HCT116 (cell line): ENCODE data around the gene HAAO. TPM values are rescaled to one million over a fixed set of nuclear protein-coding genes. Genes with fewer than 3 reads are reported as not detected.

Experiments used
- ATAC-seq: fragments of 200-7000 bp; cut with Tn5 transposase; 2 replicates; pipeline ENCODE4 v1.9.1; 2020; ENCODE audit warnings: mild to moderate bottlenecking, moderate library complexity
- BruUV-seq: library from RNA; stranded (reverse); fragments of 400-500 nt; replicated peaks from 2 replicates; lab custom pipeline; 2021; lab: Mats Ljungman, UMichigan
- CTCF ChIA-PET: fragments of 300-600 bp; sonication (Branson Sonifier 250); formaldehyde crosslinking; loops from one replicate; lab custom pipeline; 2021; ENCODE audit warnings: antibody characterized with exemption; lab: Charles Lee
- POLR2A ChIA-PET: fragments of 300-600, 350-600 bp; sonication (Branson Sonifier 250); formaldehyde crosslinking; loops from one replicate; lab custom pipeline; 2021; ENCODE audit warnings: antibody characterized with exemption; lab: Charles Lee
- RAD21 ChIA-PET, 2 experiments: fragments of 300-600 bp; sonication (Branson Sonifier 250); formaldehyde crosslinking; loops; one replicate each; lab custom pipeline; 2023; ENCODE audit warnings: low total read pairs in 2 of 2; ENCODE audit not compliant: uncharacterized antibody in 2 of 2, unreplicated experiment in 2 of 2, low non-redundant PET in 1 of 2; lab: Charles Lee
- DNase-seq: peaks from one replicate; pipeline ENCODE4 v3.0.0-alpha.2; 2010; ENCODE audit warnings: low read depth, low spot score
- H2AFZ ChIP-seq: fragments of 200-600 bp; shearing (Covaris generic), sonication (generic); 2 replicates; pipeline ENCODE4 v1.6.1; 2017; ENCODE audit warnings: low read depth, mixed run types, mixed read lengths, antibody characterized with exemption, low read length; ENCODE audit not compliant: poor library complexity, severe bottlenecking
- H3K27ac ChIP-seq: 2 replicates; pipeline ENCODE4 v1.5.1; 2012; ENCODE audit warnings: low read depth, low read length
- H3K27me3 ChIP-seq: fragments of 200-600 bp; sonication (generic); 2 replicates; pipeline ENCODE4 v1.6.1; 2016; ENCODE audit warnings: mixed run types, low read length, mixed read lengths; ENCODE audit not compliant: insufficient read depth
- H3K36me3 ChIP-seq, 2 experiments: fragments of 200-500 bp in 1 of 2; fragments of 200-600 bp in 1 of 2; sonication (Bioruptor generic) in 1 of 2; sonication (generic) in 1 of 2; 2 replicates each; pipeline versions ENCODE4 v1.5.1 to v1.6.1; 2014 to 2016; ENCODE audit warnings: low read length in 2 of 2, inconsistent platforms in 1 of 2, mixed read lengths in 1 of 2, mixed run types in 1 of 2; ENCODE audit not compliant: insufficient read depth in 2 of 2, control insufficient read depth in 1 of 2
- H3K4me1 ChIP-seq, 2 experiments: fragments of 200-600 bp in 1 of 2; sonication (generic) in 1 of 2; 2 replicates each; pipeline versions ENCODE4 v1.5.1 to v1.6.1; 2012 to 2017; ENCODE audit warnings: low read length in 2 of 2, inconsistent platforms in 1 of 2, mild to moderate bottlenecking in 1 of 2, mixed read lengths in 1 of 2, mixed run types in 1 of 2, moderate library complexity in 1 of 2; ENCODE audit not compliant: insufficient read depth in 2 of 2, control insufficient read depth in 1 of 2
- H3K4me2 ChIP-seq: fragments of 200-600 bp; sonication (generic); 2 replicates; pipeline ENCODE4 v1.6.1; 2017; ENCODE audit warnings: mixed run types, low read length, mixed read lengths
- H3K4me3 ChIP-seq, 2 experiments: fragments of 200-600 bp in 1 of 2; sonication (generic) in 1 of 2; replicated peaks in 1 of 2; 2 replicates each; pipeline ENCODE4 v1.5.1; 2011 to 2016; ENCODE audit warnings: low read length in 2 of 2, control low read depth in 1 of 2, low read depth in 1 of 2, mild to moderate bottlenecking in 1 of 2, mixed read lengths in 1 of 2, mixed run types in 1 of 2
- H3K79me2 ChIP-seq: fragments of 200-600 bp; sonication (generic); 2 replicates; pipeline ENCODE4 v1.6.1; 2017; ENCODE audit warnings: mild to moderate bottlenecking, mixed run types, low read length, moderate library complexity, mixed read lengths; ENCODE audit not compliant: insufficient read depth
- H3K9ac ChIP-seq: fragments of 200-600 bp; sonication (generic); 2 replicates; pipeline ENCODE4 v1.6.1; 2016; ENCODE audit warnings: low read length, mixed read lengths
- H3K9me2 ChIP-seq: fragments of 200-600 bp; sonication (generic), shearing (Covaris generic); 2 replicates; pipeline ENCODE4 v1.6.1; 2017; ENCODE audit warnings: mixed run types, mild to moderate bottlenecking, moderate library complexity; ENCODE audit not compliant: insufficient read depth
- H3K9me3 ChIP-seq, 2 experiments: fragments of 200-500 bp in 1 of 2; fragments of 200-600 bp in 1 of 2; sonication (Bioruptor generic) in 1 of 2; sonication (generic) in 1 of 2; 2 replicates each; pipeline ENCODE4 v1.6.1; 2014 to 2017; ENCODE audit warnings: low read length in 2 of 2, mixed read lengths in 2 of 2, inconsistent platforms in 1 of 2, low read depth in 1 of 2, mild to moderate bottlenecking in 1 of 2, mixed run types in 1 of 2, moderate library complexity in 1 of 2; ENCODE audit not compliant: control insufficient read depth in 1 of 2, insufficient read depth in 1 of 2
- H4K20me1 ChIP-seq: fragments of 200-600 bp; sonication (generic), shearing (Covaris generic); 2 replicates; pipeline ENCODE4 v1.6.1; 2017; ENCODE audit warnings: mixed run types, mild to moderate bottlenecking, moderate library complexity; ENCODE audit not compliant: insufficient read depth
- CEBPB ChIP-seq: IDR thresholded peaks from 2 replicates; pipeline ENCODE4 v1.6.1; 2012; ENCODE audit warnings: low read depth
- CTCF ChIP-seq, 3 experiments: fragments of 200-600 bp in 1 of 3; sonication (generic) in 1 of 3; IDR thresholded peaks in 2 of 3; conservative IDR thresholded peaks in 1 of 3; 2 replicates each; pipeline ENCODE4 v1.5.1; 2012 to 2017; ENCODE audit warnings: low read depth in 2 of 3, low read length in 2 of 3, antibody characterized with exemption in 1 of 3, borderline replicate concordance in 1 of 3, control low read depth in 1 of 3, mild to moderate bottlenecking in 1 of 3, mixed read lengths in 1 of 3, mixed run types in 1 of 3, moderate library complexity in 1 of 3; ENCODE audit not compliant: insufficient read depth in 1 of 3
- ELF1 ChIP-seq: IDR thresholded peaks from 2 replicates; pipeline ENCODE4 v1.6.1; 2012; ENCODE audit warnings: low read depth, borderline replicate concordance
- FOSL1 ChIP-seq: IDR thresholded peaks from 2 replicates; pipeline ENCODE4 v1.6.1; 2012; ENCODE audit warnings: low read depth
- JUND ChIP-seq: IDR thresholded peaks from 2 replicates; pipeline ENCODE4 v1.6.1; 2012
- POLR2A ChIP-seq: IDR thresholded peaks from 2 replicates; pipeline ENCODE4 v1.7.0; 2011; ENCODE audit warnings: borderline replicate concordance; ENCODE audit not compliant: insufficient read depth, insufficient read length; ENCODE audit errors: extremely low read depth
- RAD21 ChIP-seq: IDR thresholded peaks from 2 replicates; pipeline ENCODE4 v1.6.1; 2012; ENCODE audit warnings: low read depth, mild to moderate bottlenecking
- SP1 ChIP-seq: IDR thresholded peaks from 2 replicates; pipeline ENCODE4 v1.6.1; 2012; ENCODE audit warnings: low read depth
- SRF ChIP-seq: IDR thresholded peaks from 2 replicates; pipeline ENCODE4 v1.6.1; 2012; ENCODE audit warnings: low read depth
- YY1 ChIP-seq: IDR thresholded peaks from 2 replicates; pipeline ENCODE4 v1.6.1; 2011; ENCODE audit warnings: low read length, low read depth, moderate library complexity, mild to moderate bottlenecking; ENCODE audit not compliant: insufficient replicate concordance; ENCODE audit errors: extremely low read depth
- ZBTB33 ChIP-seq: IDR thresholded peaks from 2 replicates; pipeline ENCODE4 v1.6.1; 2011; ENCODE audit warnings: mild to moderate bottlenecking, low read length, moderate library complexity; ENCODE audit not compliant: insufficient replicate concordance; ENCODE audit errors: extremely low read depth
- ZNF274 ChIP-seq: fragments of 200-500 bp; sonication (Bioruptor generic); IDR thresholded peaks from 2 replicates; pipeline ENCODE4 v1.6.1; 2014; ENCODE audit warnings: mild to moderate bottlenecking, low read depth, low read length, inconsistent platforms
- intact Hi-C: fragments of 100-400 bp; cut with micrococcal nuclease; formaldehyde crosslinking; loops from 2 replicates; pipeline ENCODE4 v1.10.0; 2022
- total RNA-seq: library from RNA; stranded (reverse); gene quantifications from one replicate; pipeline ENCODE4 v1.2.1, GENCODE V29; 2021; ENCODE audit not compliant: unreplicated experiment

Gene HAAO
- total RNA-seq, 1 experiment from 2014 or later: not detected

- TF ChIP-seq YY1 (no peak), FOSL1 (no peak), SRF (no peak), ELF1 (no peak)
These were observed 3.9 kb downstream of the HAAO start (continued) for GRCh38 chr2:42788478-42788793.

- ChIA-PET POLR2A (no interaction called here), RAD21 (no interaction called here), CTCF (no interaction called here)
- H4K20me1 ChIP-seq: no peaks in the 10 kb centered on the region
- H3K79me2 ChIP-seq: no peaks in the 10 kb centered on the region
- H3K9me3 ChIP-seq: no peaks in the 10 kb centered on the region
- H3K9me2 ChIP-seq: no peaks in the 10 kb centered on the region
- no peak overlapping the region for H3K4me3 ChIP-seq
- H3K27ac ChIP-seq: no peak overlapping the region
- no peak overlapping the region for H3K9ac ChIP-seq
- H3K27me3 ChIP-seq: no peaks in the 10 kb centered on the region
- DNase-seq: no peak
- H3K4me2 ChIP-seq: no peak overlapping the region
- no peak overlapping the region for H2AFZ ChIP-seq
- no peaks in the 10 kb centered on the region for H3K36me3 ChIP-seq
- ATAC-seq: no peak
- intact Hi-C loops: no loop called here
- no peaks in the 10 kb centered on the region for H3K4me1 ChIP-seq
- no TSS peak for BruUV-seq
- TF ChIP-seq ZNF274 (no peak), SP1 (no peak), JUND (no peak), YY1 (no peak), POLR2A (no peak), RAD21 (no peak), CTCF (IDR thresholded peaks at IDR 0.05 in 2 of 3, conservative IDR thresholded peaks at IDR 0.05 in 1 of 3; ENCODE audit: borderline replicate concordance in 1 of 3, insufficient read depth in 1 of 3, low read depth in 2 of 3, low read length in 2 of 3) (no peak), ZBTB33 (no peak), CEBPB (no peak), SRF (no peak)
These were observed 4.5 kb downstream of the HAAO start for GRCh38 chr2:42787788-42788477.
